ENCODE measurements around the gene GRM1. TPM values are rescaled to one million over a fixed set of nuclear protein-coding genes. Genes with fewer than 3 reads are reported as not detected.

GRM1 gene
- total and polyA plus RNA-seq, 2 donors (not counting 3 experiments of a cell fraction or from before 2014, with no cell fraction given) = 0.07 TPM; not detected in 1

GRCh38 chr6:146260886-146261285 lies 232.0 kb downstream of the GRM1 start:
- intact Hi-C loops (cut with micrococcal nuclease) (no loop called here), dilution Hi-C loops (cut with MboI; ENCODE audit: extremely low pct_ligation_motif_present, low sequenced_read_pairs) (no loop called here)
- H3K4me1 ChIP-seq (ENCODE audit: control insufficient read depth, extremely low read depth, insufficient read depth, low read length) = no peaks in the 10 kb centered on the region
- no peak overlapping the region for H3K9ac ChIP-seq (replicated peaks; ENCODE audit: extremely low read depth, insufficient read depth, low read length)
- H3K9me1 ChIP-seq (replicated peaks; ENCODE audit: control insufficient read depth, extremely low read depth, insufficient read depth, low read length) = no peaks in the 10 kb centered on the region
- no TSS peak for BruUV-seq (replicated peaks)
- FAIRE-seq (no peak), DNase-seq (ENCODE audit: low read depth, low spot score) (no peak)
- H3K4me2 ChIP-seq (ENCODE audit: insufficient read depth, low read length) = no peak overlapping the region
- H3K27me3 ChIP-seq (ENCODE audit: control insufficient read depth in 2 of 2, insufficient read depth in 2 of 2, low read length in 2 of 2) = no peaks in the 10 kb centered on the region
- no peak overlapping the region for H3K27ac ChIP-seq (ENCODE audit: insufficient read depth, low read depth, low read length)
- CTCF ChIA-PET = interaction anchor here (0.9 kb wide), 1 partner anchor 9 kb away, joined by 3 read pairs; no protein-coding TSS in a partner anchor
- no peaks in the 10 kb centered on the region for H3K79me2 ChIP-seq (ENCODE audit: control insufficient read depth, insufficient read depth, low read length)
- H2AFZ ChIP-seq (ENCODE audit: low read depth, low read length) = no peak overlapping the region
- POLR2A ChIA-PET = no interaction called here
- H3K4me3 ChIP-seq (replicated peaks in 1 of 3; ENCODE audit: insufficient read depth in 1 of 3, low read depth in 1 of 3, low read length in 3 of 3) = no peak overlapping the region
- no peaks in the 10 kb centered on the region for H3K9me3 ChIP-seq (replicated peaks; ENCODE audit: control insufficient read depth, insufficient read depth, low read length)
- no peaks in the 10 kb centered on the region for H3K36me3 ChIP-seq (ENCODE audit: control insufficient read depth in 2 of 2, extremely low read depth in 1 of 2, insufficient read depth in 2 of 2, low read length in 2 of 2)
- H4K20me1 ChIP-seq (replicated peaks; ENCODE audit: control insufficient read depth, extremely low read depth, insufficient read depth, low read length) = no peaks in the 10 kb centered on the region
- TF ChIP-seq POLR2A (IDR thresholded peaks at IDR 0.05; ENCODE audit: low read depth, low read length) (no peak), FOS (IDR thresholded peaks at IDR 0.05; ENCODE audit: borderline replicate concordance, insufficient read depth, low read length) (no peak), MYC (IDR thresholded peaks at IDR 0.05; ENCODE audit: low read depth, low read length) (no peak), JUN (IDR thresholded peaks at IDR 0.05; ENCODE audit: borderline replicate concordance, insufficient read depth, insufficient read length, low read depth) (no peak), GATA2 (IDR thresholded peaks at IDR 0.05; ENCODE audit: insufficient read depth, insufficient read length, low read depth, low read length) (no peak), MAX (IDR thresholded peaks at IDR 0.05; ENCODE audit: insufficient read depth, insufficient read length) (no peak), EZH2 (IDR thresholded peaks at IDR 0.05; ENCODE audit: borderline replicate concordance, low read depth, low read length, severe bottlenecking) (no peak), POLR2AphosphoS5 (IDR thresholded peaks at IDR 0.05; ENCODE audit: insufficient read depth, low read depth, low read length) (no peak)
- TF ChIP-seq, protein P1, sequence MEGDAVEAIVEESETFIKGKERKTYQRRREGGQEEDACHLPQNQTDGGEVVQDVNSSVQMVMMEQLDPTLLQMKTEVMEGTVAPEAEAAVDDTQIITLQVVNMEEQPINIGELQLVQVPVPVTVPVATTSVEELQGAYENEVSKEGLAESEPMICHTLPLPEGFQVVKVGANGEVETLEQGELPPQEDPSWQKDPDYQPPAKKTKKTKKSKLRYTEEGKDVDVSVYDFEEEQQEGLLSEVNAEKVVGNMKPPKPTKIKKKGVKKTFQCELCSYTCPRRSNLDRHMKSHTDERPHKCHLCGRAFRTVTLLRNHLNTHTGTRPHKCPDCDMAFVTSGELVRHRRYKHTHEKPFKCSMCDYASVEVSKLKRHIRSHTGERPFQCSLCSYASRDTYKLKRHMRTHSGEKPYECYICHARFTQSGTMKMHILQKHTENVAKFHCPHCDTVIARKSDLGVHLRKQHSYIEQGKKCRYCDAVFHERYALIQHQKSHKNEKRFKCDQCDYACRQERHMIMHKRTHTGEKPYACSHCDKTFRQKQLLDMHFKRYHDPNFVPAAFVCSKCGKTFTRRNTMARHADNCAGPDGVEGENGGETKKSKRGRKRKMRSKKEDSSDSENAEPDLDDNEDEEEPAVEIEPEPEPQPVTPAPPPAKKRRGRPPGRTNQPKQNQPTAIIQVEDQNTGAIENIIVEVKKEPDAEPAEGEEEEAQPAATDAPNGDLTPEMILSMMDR (IDR thresholded peaks at IDR 0.05; ENCODE audit: extremely low read depth in 1 of 2, insufficient read depth in 1 of 2, low read depth in 1 of 2, low read length in 2 of 2) = no peak

Data from endothelial cell of umbilical vein (primary cell).